ENCODE measurements around the gene ALOX12.

DNA sequence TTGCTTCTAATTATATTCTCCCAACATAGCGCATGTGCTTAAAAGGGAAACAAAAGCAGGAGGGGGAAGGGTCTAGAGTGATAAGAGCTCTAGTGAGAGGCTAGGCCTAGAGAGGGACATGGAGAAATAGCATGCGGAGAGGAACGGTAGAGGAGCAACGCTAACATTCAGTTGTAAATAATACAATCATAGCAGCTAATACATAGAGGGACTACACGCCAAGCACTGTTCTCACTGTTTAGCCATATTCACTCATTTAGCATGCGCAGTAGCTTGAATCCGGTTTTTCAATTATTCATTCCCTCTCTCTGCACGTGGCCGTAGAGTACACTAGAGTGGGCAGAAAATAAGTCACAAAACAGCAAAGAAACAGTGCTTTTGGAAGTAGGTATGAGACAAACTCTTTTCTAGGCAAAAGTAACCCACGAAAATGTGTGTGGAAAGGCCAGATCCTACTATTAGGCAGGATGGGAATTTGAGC lies 1.7 kb upstream of the ALOX12 start:
- TF ChIP-seq, protein P1, sequence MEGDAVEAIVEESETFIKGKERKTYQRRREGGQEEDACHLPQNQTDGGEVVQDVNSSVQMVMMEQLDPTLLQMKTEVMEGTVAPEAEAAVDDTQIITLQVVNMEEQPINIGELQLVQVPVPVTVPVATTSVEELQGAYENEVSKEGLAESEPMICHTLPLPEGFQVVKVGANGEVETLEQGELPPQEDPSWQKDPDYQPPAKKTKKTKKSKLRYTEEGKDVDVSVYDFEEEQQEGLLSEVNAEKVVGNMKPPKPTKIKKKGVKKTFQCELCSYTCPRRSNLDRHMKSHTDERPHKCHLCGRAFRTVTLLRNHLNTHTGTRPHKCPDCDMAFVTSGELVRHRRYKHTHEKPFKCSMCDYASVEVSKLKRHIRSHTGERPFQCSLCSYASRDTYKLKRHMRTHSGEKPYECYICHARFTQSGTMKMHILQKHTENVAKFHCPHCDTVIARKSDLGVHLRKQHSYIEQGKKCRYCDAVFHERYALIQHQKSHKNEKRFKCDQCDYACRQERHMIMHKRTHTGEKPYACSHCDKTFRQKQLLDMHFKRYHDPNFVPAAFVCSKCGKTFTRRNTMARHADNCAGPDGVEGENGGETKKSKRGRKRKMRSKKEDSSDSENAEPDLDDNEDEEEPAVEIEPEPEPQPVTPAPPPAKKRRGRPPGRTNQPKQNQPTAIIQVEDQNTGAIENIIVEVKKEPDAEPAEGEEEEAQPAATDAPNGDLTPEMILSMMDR (IDR thresholded peaks at IDR 0.05): no peak
- TF ChIP-seq POLR2A (IDR thresholded peaks at IDR 0.05): no peak
